Astrocyte (in vitro differentiated cells and primary cell): ENCODE data around the gene B4GALNT1. TPM values are rescaled to one million over a fixed set of nuclear protein-coding genes. Genes with fewer than 3 reads are reported as not detected.
"Not testable (repeated sequence)": the region's sequence is repeated elsewhere in the genome, so short reads cannot be mapped to it uniquely, and the experiment has no call there.

Source experiments
- DNase-seq: peaks from one replicate; pipeline ENCODE4 v3.0.0-alpha.2; 2010; ENCODE audit warnings: low read depth
- FAIRE-seq: peaks from 2 replicates; lab custom pipeline; 2011; peaks lifted over from hg19 to GRCh38; lab: Jason Lieb, UNC
- H2AFZ ChIP-seq: 2 replicates; pipeline ENCODE4 v1.6.0; 2012; ENCODE audit warnings: low read depth, low read length, inconsistent platforms
- H3K27ac ChIP-seq: 2 replicates; pipeline ENCODE4 v1.5.1; 2011; ENCODE audit warnings: low read depth, low read length, inconsistent platforms
- H3K27me3 ChIP-seq: 2 replicates; pipeline ENCODE4 v1.6.0; 2011; ENCODE audit warnings: low read length, inconsistent platforms; ENCODE audit not compliant: insufficient read depth
- H3K36me3 ChIP-seq: 2 replicates; pipeline ENCODE4 v1.5.1; 2011; ENCODE audit warnings: low read length, inconsistent platforms; ENCODE audit not compliant: insufficient read depth
- H3K4me1 ChIP-seq: 2 replicates; pipeline ENCODE4 v1.5.1; 2011; ENCODE audit warnings: low read length, inconsistent platforms; ENCODE audit not compliant: insufficient read depth
- H3K4me2 ChIP-seq: 2 replicates; pipeline ENCODE4 v1.6.0; 2012; ENCODE audit warnings: low read length, inconsistent platforms
- H3K4me3 ChIP-seq: 2 replicates; pipeline ENCODE4 v1.5.1; 2011; ENCODE audit warnings: low read depth, mild to moderate bottlenecking, low read length, inconsistent platforms; ENCODE audit not compliant: insufficient read depth
- H3K79me2 ChIP-seq: 2 replicates; pipeline ENCODE4 v1.6.0; 2012; ENCODE audit warnings: mild to moderate bottlenecking, low read length, inconsistent platforms; ENCODE audit not compliant: insufficient read depth
- H3K9ac ChIP-seq: 2 replicates; pipeline ENCODE4 v1.6.0; 2012; ENCODE audit warnings: mild to moderate bottlenecking, low read length, inconsistent platforms
- H3K9me3 ChIP-seq: 2 replicates; pipeline ENCODE4 v1.5.1; 2012; ENCODE audit warnings: low read depth, mild to moderate bottlenecking, low read length, inconsistent platforms; ENCODE audit not compliant: insufficient read depth
- H4K20me1 ChIP-seq: 2 replicates; pipeline ENCODE4 v1.6.0; 2012; ENCODE audit warnings: low read length, inconsistent platforms; ENCODE audit not compliant: insufficient read depth
- H3K27ac Mint-ChIP-seq: one replicate; pipeline ENCODE4 v1.8.0; 2021; ENCODE audit warnings: mild to moderate bottlenecking, mixed read lengths; ENCODE audit not compliant: unreplicated experiment
- H3K27me3 Mint-ChIP-seq: one replicate; pipeline ENCODE4 v1.8.0; 2021; ENCODE audit warnings: low read depth, mixed read lengths; ENCODE audit not compliant: unreplicated experiment
- H3K36me3 Mint-ChIP-seq: one replicate; pipeline ENCODE4 v1.8.0; 2021; ENCODE audit warnings: low read depth, mixed read lengths; ENCODE audit not compliant: unreplicated experiment
- H3K4me1 Mint-ChIP-seq: one replicate; pipeline ENCODE4 v1.8.0; 2021; ENCODE audit warnings: low read depth, mixed read lengths; ENCODE audit not compliant: unreplicated experiment
- H3K4me3 Mint-ChIP-seq: one replicate; pipeline ENCODE4 v1.8.0; 2021; ENCODE audit warnings: mild to moderate bottlenecking, moderate library complexity, mixed read lengths; ENCODE audit not compliant: unreplicated experiment
- H3K9me3 Mint-ChIP-seq: one replicate; pipeline ENCODE4 v1.8.0; 2021; ENCODE audit warnings: mild to moderate bottlenecking, mixed read lengths; ENCODE audit not compliant: unreplicated experiment
- CTCF ChIP-seq: IDR thresholded peaks from 2 replicates; pipeline ENCODE4 v1.5.1; 2011; ENCODE audit warnings: low read depth, mild to moderate bottlenecking, inconsistent platforms, low read length, moderate library complexity; ENCODE audit not compliant: insufficient read depth
- EZH2 ChIP-seq: IDR thresholded peaks from 2 replicates; pipeline ENCODE4 v1.6.1; 2012; ENCODE audit warnings: mild to moderate bottlenecking, low read length, inconsistent platforms; ENCODE audit not compliant: insufficient read depth
- total RNA-seq: library from RNA; stranded (reverse); gene quantifications from 2 replicates; pipeline ENCODE4 v1.2.1, GENCODE V29; 2021

The B4GALNT1 gene
- total RNA-seq, 1 donor from 2014 or later = 2.5 TPM

GRCh38 chr12:57655541-57656240, 22.7 kb upstream of the B4GALNT1 start:
- Histone ChIP-seq H4K20me1 (no peaks in the 10 kb centered on the region), H2AFZ (no peak overlapping the region), H3K4me2 (no peak overlapping the region), H3K27ac (no peak overlapping the region), H3K9me3 (no peaks in the 10 kb centered on the region), H3K79me2 (no peaks in the 10 kb centered on the region), H3K27me3 (no peaks in the 10 kb centered on the region), H3K4me1 (no peaks in the 10 kb centered on the region), H3K9ac (no peak overlapping the region), H3K36me3 (no peaks in the 10 kb centered on the region), H3K4me3 (no peak overlapping the region)
- FAIRE-seq (no peak), DNase-seq (no peak)
- no peaks in the 10 kb centered on the region for H3K4me1 Mint-ChIP-seq
- H3K27ac Mint-ChIP-seq = no peak overlapping the region
- H3K36me3 Mint-ChIP-seq = no peaks in the 10 kb centered on the region
- peaks cover 20% of the 10 kb centered on the region for H3K9me3 Mint-ChIP-seq
- TF ChIP-seq CTCF (no peak), EZH2 (no peak)
- no peak overlapping the region for H3K4me3 Mint-ChIP-seq
- peaks cover 15% of the 10 kb centered on the region for H3K27me3 Mint-ChIP-seq

DNA sequence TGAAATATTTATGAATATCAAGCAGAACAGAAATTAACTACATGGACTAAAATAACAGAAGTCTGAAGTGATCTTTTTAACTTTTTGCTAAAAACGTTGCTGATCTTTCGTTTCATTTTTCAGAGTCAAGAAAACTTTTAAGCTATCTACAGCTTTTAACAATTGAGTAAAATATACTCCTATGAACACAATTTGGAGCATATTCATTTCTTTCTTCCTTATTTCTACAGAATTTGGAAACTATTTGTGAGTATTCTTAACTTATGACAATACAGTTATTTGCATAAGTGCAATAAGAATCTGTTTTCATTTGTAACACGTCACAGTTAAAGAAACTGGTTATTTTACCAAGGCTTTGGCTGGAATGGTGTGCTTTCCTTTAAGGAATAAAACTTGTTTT, 21.0 kb upstream of the B4GALNT1 start:
- TF ChIP-seq CTCF = no peak
- no peak for TF ChIP-seq EZH2
- H3K27ac Mint-ChIP-seq = no peak overlapping the region
- Histone ChIP-seq H3K9me3 (no peaks in the 10 kb centered on the region), H3K4me1 (no peaks in the 10 kb centered on the region), H3K27ac (no peak overlapping the region), H4K20me1 (no peaks in the 10 kb centered on the region), H2AFZ (no peak overlapping the region), H3K27me3 (no peaks in the 10 kb centered on the region), H3K4me2 (no peak overlapping the region), H3K79me2 (no peaks in the 10 kb centered on the region), H3K9ac (no peak overlapping the region), H3K36me3 (no peaks in the 10 kb centered on the region), H3K4me3 (no peak overlapping the region)
- DNase-seq (no peak), FAIRE-seq (no peak)
- H3K27me3 Mint-ChIP-seq = peaks cover 15% of the 10 kb centered on the region
- peaks cover 20% of the 10 kb centered on the region for H3K9me3 Mint-ChIP-seq
- no peaks in the 10 kb centered on the region for H3K36me3 Mint-ChIP-seq
- no peaks in the 10 kb centered on the region for H3K4me1 Mint-ChIP-seq
- H3K4me3 Mint-ChIP-seq = no peak overlapping the region

GRCh38 chr12:57646659-57647049, 13.7 kb upstream of the B4GALNT1 start:
- H2AFZ ChIP-seq, H3K4me2 ChIP-seq, H4K20me1 ChIP-seq, H3K4me3 Mint-ChIP-seq, H3K9ac ChIP-seq, H3K27ac ChIP-seq, H3K36me3 Mint-ChIP-seq, H3K27me3 Mint-ChIP-seq, H3K79me2 ChIP-seq, H3K27me3 ChIP-seq, H3K4me1 ChIP-seq, FAIRE-seq, H3K36me3 ChIP-seq, DNase-seq, H3K9me3 ChIP-seq, H3K4me3 ChIP-seq, H3K27ac Mint-ChIP-seq, H3K4me1 Mint-ChIP-seq: not testable (repeated sequence)
- peaks cover 13% of the 10 kb centered on the region for H3K9me3 Mint-ChIP-seq

- H3K4me3 ChIP-seq, H3K4me2 ChIP-seq, H3K27ac ChIP-seq, H3K4me1 ChIP-seq, H3K27me3 ChIP-seq, H4K20me1 ChIP-seq, FAIRE-seq, H3K4me3 Mint-ChIP-seq, DNase-seq, H3K9ac ChIP-seq, H2AFZ ChIP-seq, H3K9me3 ChIP-seq, H3K27me3 Mint-ChIP-seq, H3K27ac Mint-ChIP-seq, H3K79me2 ChIP-seq, H3K36me3 ChIP-seq, H3K4me1 Mint-ChIP-seq, H3K36me3 Mint-ChIP-seq: not testable (repeated sequence)
- peaks cover 13% of the 10 kb centered on the region for H3K9me3 Mint-ChIP-seq
Measured at GRCh38 chr12:57645990-57646658, 13.1 kb upstream of the B4GALNT1 start.
